ENCODE measurements around the gene SLAIN2. TPM values are rescaled to one million over a fixed set of nuclear protein-coding genes. Genes with fewer than 3 reads are reported as not detected.
A peak's percentile ranks its signal among the peaks of the same experiment; 100 is the strongest.

SLAIN2 gene
- total and polyA plus RNA-seq, 3 donors from 2014 or later = 57.3 to 255 (median 75.8) TPM

GRCh38 chr4:48339642-48340041 lies 1.7 kb upstream of the SLAIN2 start:
- no peaks in the 10 kb centered on the region for H3K27me3 ChIP-seq
- no peak overlapping the region for H3K27ac ChIP-seq
- 55 to 65% methylated on average over 7 of the region's 7 CpGs for WGBS, 2 donors
- intact Hi-C loops (cut with DNase I; ENCODE audit: low total_unique reads) = no loop called here
- H3K9me3 ChIP-seq = no peaks in the 10 kb centered on the region
- no peak for DNase-seq
- peaks cover 24% of the 10 kb centered on the region for H3K4me1 ChIP-seq
- H3K4me3 ChIP-seq = no peak overlapping the region
- no peaks in the 10 kb centered on the region for H3K36me3 ChIP-seq (ENCODE audit: low read depth, missing control alignments)
- TF ChIP-seq, protein P1, sequence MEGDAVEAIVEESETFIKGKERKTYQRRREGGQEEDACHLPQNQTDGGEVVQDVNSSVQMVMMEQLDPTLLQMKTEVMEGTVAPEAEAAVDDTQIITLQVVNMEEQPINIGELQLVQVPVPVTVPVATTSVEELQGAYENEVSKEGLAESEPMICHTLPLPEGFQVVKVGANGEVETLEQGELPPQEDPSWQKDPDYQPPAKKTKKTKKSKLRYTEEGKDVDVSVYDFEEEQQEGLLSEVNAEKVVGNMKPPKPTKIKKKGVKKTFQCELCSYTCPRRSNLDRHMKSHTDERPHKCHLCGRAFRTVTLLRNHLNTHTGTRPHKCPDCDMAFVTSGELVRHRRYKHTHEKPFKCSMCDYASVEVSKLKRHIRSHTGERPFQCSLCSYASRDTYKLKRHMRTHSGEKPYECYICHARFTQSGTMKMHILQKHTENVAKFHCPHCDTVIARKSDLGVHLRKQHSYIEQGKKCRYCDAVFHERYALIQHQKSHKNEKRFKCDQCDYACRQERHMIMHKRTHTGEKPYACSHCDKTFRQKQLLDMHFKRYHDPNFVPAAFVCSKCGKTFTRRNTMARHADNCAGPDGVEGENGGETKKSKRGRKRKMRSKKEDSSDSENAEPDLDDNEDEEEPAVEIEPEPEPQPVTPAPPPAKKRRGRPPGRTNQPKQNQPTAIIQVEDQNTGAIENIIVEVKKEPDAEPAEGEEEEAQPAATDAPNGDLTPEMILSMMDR (IDR thresholded peaks at IDR 0.05) = no peak
- no peak for TF ChIP-seq POLR2A (IDR thresholded peaks at IDR 0.05)

GRCh38 chr4:48340276-48340964 lies 909 bp upstream of the SLAIN2 start:
- no peak for DNase-seq
- Histone ChIP-seq H3K27ac (peak overlapping the region; percentile 97 to 99), H3K4me1 (peaks cover 25% of the 10 kb centered on the region), H3K36me3 (ENCODE audit: low read depth, missing control alignments) (no peaks in the 10 kb centered on the region), H3K27me3 (no peaks in the 10 kb centered on the region), H3K4me3 (peak overlapping the region; percentile 81 to 87), H3K9me3 (no peaks in the 10 kb centered on the region)
- TF ChIP-seq, protein P1 (IDR thresholded peaks at IDR 0.05) = no peak
- TF ChIP-seq POLR2A (IDR thresholded peaks at IDR 0.05) = no peak
- intact Hi-C loops (cut with DNase I; ENCODE audit: low total_unique reads) = no loop called here
- 5 to 6% methylated on average over 14 of the region's 14 CpGs for WGBS, 2 donors

DNA sequence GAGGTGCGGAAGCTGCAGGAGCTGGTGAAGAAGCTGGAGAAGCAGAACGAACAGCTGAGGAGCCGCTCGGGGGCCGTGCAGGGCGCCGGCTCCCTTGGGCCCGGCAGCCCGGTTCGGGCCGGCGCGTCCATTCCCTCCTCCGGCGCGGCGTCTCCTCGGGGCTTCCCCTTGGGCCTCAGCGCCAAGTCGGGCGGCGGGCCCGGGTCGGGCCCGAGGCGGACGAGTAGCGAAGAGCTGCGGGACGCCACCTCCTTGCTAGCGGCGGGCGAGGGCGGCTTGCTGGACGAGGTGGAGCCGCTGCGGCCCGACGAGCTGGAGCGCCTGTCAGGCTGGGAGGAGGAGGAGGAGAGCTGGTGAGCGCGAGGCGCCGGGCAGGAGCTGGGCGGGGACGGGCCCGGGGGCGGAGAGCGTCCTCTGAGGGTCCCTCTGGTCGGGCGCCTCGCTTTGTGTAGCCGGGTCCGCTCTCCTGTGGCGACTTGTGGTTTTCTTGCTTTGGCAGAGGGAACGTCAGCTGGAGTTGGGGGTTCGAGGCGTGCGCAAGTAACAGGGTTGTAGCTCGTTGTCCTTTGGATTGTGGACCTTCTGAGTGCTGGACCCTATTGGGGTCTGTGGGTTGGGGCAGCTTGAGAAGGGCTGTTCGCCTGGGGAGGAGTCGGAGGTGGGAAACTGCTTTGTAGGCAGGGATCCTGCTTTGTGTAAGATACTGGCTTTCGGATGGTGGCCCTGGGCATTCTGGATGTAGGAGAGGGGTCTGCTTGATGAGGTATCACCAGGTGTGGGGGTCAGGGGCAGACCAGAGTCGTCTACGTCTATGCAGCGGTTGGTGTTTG lies 662 bp downstream of the SLAIN2 start:
- H3K4me1 ChIP-seq = peaks cover 25% of the 10 kb centered on the region
- peak; percentile 45 for DNase-seq
- intact Hi-C loops (cut with DNase I; ENCODE audit: low total_unique reads) = no loop called here
- WGBS, 2 donors = 0% methylated on average over 22 to 65 of the region's 66 CpGs
- no peaks in the 10 kb centered on the region for H3K27me3 ChIP-seq
- H3K27ac ChIP-seq = peak overlapping the region; percentile 97 to 99
- no peaks in the 10 kb centered on the region for H3K9me3 ChIP-seq
- no peaks in the 10 kb centered on the region for H3K36me3 ChIP-seq (ENCODE audit: low read depth, missing control alignments)
- no peak for TF ChIP-seq POLR2A (IDR thresholded peaks at IDR 0.05)
- TF ChIP-seq, protein P1 (IDR thresholded peaks at IDR 0.05) = no peak
- peak overlapping the region; percentile 81 to 87 for H3K4me3 ChIP-seq

- H3K27me3 ChIP-seq = no peaks in the 10 kb centered on the region
Observed at GRCh38 chr4:48342606-48342880, 1.2 kb downstream of the SLAIN2 start.

More at GRCh38 chr4:48342606-48342880, 1.2 kb downstream of the SLAIN2 start:
- no peak for DNase-seq
- WGBS, 2 donors = 0% methylated on average over 5 of the region's 5 CpGs
- H3K36me3 ChIP-seq (ENCODE audit: low read depth, missing control alignments) = no peaks in the 10 kb centered on the region
- TF ChIP-seq, protein P1 (IDR thresholded peaks at IDR 0.05) = no peak
- TF ChIP-seq POLR2A (IDR thresholded peaks at IDR 0.05) = no peak
- peaks cover 25% of the 10 kb centered on the region for H3K4me1 ChIP-seq
- peak overlapping the region in 1 of 2 donors; percentile 99 for H3K27ac ChIP-seq
- intact Hi-C loops (cut with DNase I; ENCODE audit: low total_unique reads) = no loop called here
- no peaks in the 10 kb centered on the region for H3K9me3 ChIP-seq
- peak overlapping the region; percentile 81 to 87 for H3K4me3 ChIP-seq
